A549 (cell line): ENCODE measurements around the gene ALG8.

Source experiments
- BHLHE40 ChIP-seq: IDR thresholded peaks from 2 replicates; pipeline ENCODE4 v1.6.1; 2012; ENCODE audit warnings: low read depth, low read length, inconsistent platforms
- CBX8 ChIP-seq: fragments of 200-600 bp; sonication (generic); IDR thresholded peaks from 2 replicates; pipeline ENCODE4 v1.6.1; 2016
- CEBPB ChIP-seq, 2 experiments: fragments of >200 bp in 1 of 2; sonication (Bioruptor Twin) in 1 of 2; formaldehyde crosslinking in 1 of 2; IDR thresholded peaks; 2 replicates each; pipeline ENCODE4 v1.6.1; 2012 to 2016
- CHD4 ChIP-seq: fragments of 200-600 bp; sonication (generic); IDR thresholded peaks from 2 replicates; pipeline ENCODE4 v1.6.1; 2016; ENCODE audit warnings: antibody characterized with exemption, mild to moderate bottlenecking, borderline replicate concordance
- EP300 ChIP-seq, 2 experiments: fragments of >200 bp; sonication (Bioruptor Twin); formaldehyde crosslinking; IDR thresholded peaks; 2 replicates in 1 of 2; 3 replicates in 1 of 2; pipeline ENCODE4 v1.6.1; 2016 to 2017
- HDAC2 ChIP-seq: fragments of 200-600 bp; sonication (generic); IDR thresholded peaks from 2 replicates; pipeline ENCODE4 v1.6.1; 2016
- MAFK ChIP-seq: fragments of 450-650 bp; IDR thresholded peaks from 2 replicates; pipeline ENCODE4 v1.6.1; 2014; ENCODE audit not compliant: partially characterized antibody
- NFE2L2 ChIP-seq: fragments of 150-350 bp; conservative IDR thresholded peaks from 2 replicates; pipeline ENCODE4 v1.6.1; 2014; ENCODE audit warnings: low read length
- POLR2A ChIP-seq: IDR thresholded peaks from 2 replicates; pipeline ENCODE4 v1.6.1; 2012; ENCODE audit warnings: mild to moderate bottlenecking, low read length
- RCOR1 ChIP-seq: fragments of 150-350 bp; IDR thresholded peaks from 2 replicates; pipeline ENCODE4 v1.6.1; 2014; ENCODE audit warnings: antibody characterized with exemption, low read length, low read depth
- REST ChIP-seq: fragments of 200-600 bp; sonication (generic); IDR thresholded peaks from 2 replicates; pipeline ENCODE4 v1.6.1; 2016; ENCODE audit warnings: antibody characterized with exemption, mild to moderate bottlenecking, moderate library complexity
- TF ChIP-seq, protein P1 (sequence below): fragments of >200 bp; sonication (Bioruptor Twin); formaldehyde crosslinking; IDR thresholded peaks from 3 replicates; pipeline ENCODE4 v1.5.1; 2016

GRCh38 chr11:78110830-78111229 is 28.6 kb downstream of the ALG8 start:
- no peak for TF ChIP-seq EP300 (IDR thresholded peaks at IDR 0.05)
- TF ChIP-seq POLR2A: no peak
- no peak for TF ChIP-seq CHD4
- no peak for TF ChIP-seq CEBPB (IDR thresholded peaks at IDR 0.05)
- no peak for TF ChIP-seq CBX8
- TF ChIP-seq MAFK: no peak
- TF ChIP-seq, protein P1, sequence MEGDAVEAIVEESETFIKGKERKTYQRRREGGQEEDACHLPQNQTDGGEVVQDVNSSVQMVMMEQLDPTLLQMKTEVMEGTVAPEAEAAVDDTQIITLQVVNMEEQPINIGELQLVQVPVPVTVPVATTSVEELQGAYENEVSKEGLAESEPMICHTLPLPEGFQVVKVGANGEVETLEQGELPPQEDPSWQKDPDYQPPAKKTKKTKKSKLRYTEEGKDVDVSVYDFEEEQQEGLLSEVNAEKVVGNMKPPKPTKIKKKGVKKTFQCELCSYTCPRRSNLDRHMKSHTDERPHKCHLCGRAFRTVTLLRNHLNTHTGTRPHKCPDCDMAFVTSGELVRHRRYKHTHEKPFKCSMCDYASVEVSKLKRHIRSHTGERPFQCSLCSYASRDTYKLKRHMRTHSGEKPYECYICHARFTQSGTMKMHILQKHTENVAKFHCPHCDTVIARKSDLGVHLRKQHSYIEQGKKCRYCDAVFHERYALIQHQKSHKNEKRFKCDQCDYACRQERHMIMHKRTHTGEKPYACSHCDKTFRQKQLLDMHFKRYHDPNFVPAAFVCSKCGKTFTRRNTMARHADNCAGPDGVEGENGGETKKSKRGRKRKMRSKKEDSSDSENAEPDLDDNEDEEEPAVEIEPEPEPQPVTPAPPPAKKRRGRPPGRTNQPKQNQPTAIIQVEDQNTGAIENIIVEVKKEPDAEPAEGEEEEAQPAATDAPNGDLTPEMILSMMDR: no peak
- no peak for TF ChIP-seq HDAC2
- TF ChIP-seq RCOR1: no peak
- TF ChIP-seq NFE2L2: no peak
- no peak for TF ChIP-seq BHLHE40
- no peak for TF ChIP-seq REST
